Lung (tissue), 16 donors: ENCODE measurements around the gene SHANK2. TPM values are rescaled to one million over a fixed set of nuclear protein-coding genes. Genes with fewer than 3 reads are reported as not detected.

Experiments used
- ATAC-seq: fragments of 200-7000 bp; cut with Tn5 transposase; one replicate; pipeline ENCODE4 v1.9.1; 2020; ENCODE audit warnings: moderate number of reproducible peaks; ENCODE audit not compliant: insufficient read depth, low FRiP score
- DNase-seq, 3 donors: peaks; one replicate each; pipeline ENCODE4 v3.0.0-alpha.2; 2013 to 2017
- H3K27ac ChIP-seq, 2 donors: one replicate each; pipeline ENCODE4 v1.5.1; 2013; ENCODE audit warnings: mild to moderate bottlenecking in 2 of 2, moderate library complexity in 2 of 2, control low read depth in 1 of 2, inconsistent platforms in 1 of 2, low read depth in 1 of 2, low read length in 1 of 2
- H3K27me3 ChIP-seq, 3 donors: one replicate each; pipeline ENCODE4 v1.5.1; 2013; ENCODE audit warnings: low read length in 2 of 3; ENCODE audit not compliant: control insufficient read depth in 3 of 3, insufficient read depth in 3 of 3
- H3K36me3 ChIP-seq, 4 donors: one replicate each; pipeline ENCODE4 v1.5.1; 2013; ENCODE audit warnings: low read length in 4 of 4, mild to moderate bottlenecking in 1 of 4, moderate library complexity in 1 of 4; ENCODE audit not compliant: control insufficient read depth in 4 of 4, insufficient read depth in 4 of 4
- H3K4me1 ChIP-seq, 5 donors: one replicate each; pipeline ENCODE4 v1.5.1; 2013; ENCODE audit warnings: low read length in 5 of 5, mild to moderate bottlenecking in 2 of 5, moderate library complexity in 1 of 5; ENCODE audit not compliant: control insufficient read depth in 5 of 5, insufficient read depth in 5 of 5
- H3K4me3 ChIP-seq: one replicate; pipeline ENCODE4 v1.5.1; 2013; ENCODE audit warnings: mild to moderate bottlenecking, control low read depth, moderate library complexity
- H3K9ac ChIP-seq, 2 donors: one replicate each; pipeline ENCODE4 v1.5.1; 2013; ENCODE audit warnings: low read length in 2 of 2, control low read depth in 1 of 2; ENCODE audit not compliant: insufficient read depth in 1 of 2
- H3K9me3 ChIP-seq, 4 donors: one replicate each; pipeline ENCODE4 v1.5.1; 2013; ENCODE audit warnings: low read length in 3 of 4, mild to moderate bottlenecking in 1 of 4, moderate library complexity in 1 of 4; ENCODE audit not compliant: control insufficient read depth in 4 of 4, insufficient read depth in 3 of 4
- WGBS, 2 donors: extraction: QIAGEN DNeasy Blood & Tissue Kit; methylation state at CpG; one replicate each; pipeline ENCODE4 v1.1.7; 2013; 5-methylcytosine and 5-hydroxymethylcytosine counted together
- long read RNA-seq, 5 donors: transcript quantifications; one replicate each; lab custom pipeline, GENCODE V29; 2026
- polyA plus RNA-seq, 2 donors: library from polyadenylated mRNA; stranded (reverse); fragments of 200-250 nt; gene quantifications; one replicate each; pipeline ENCODE4 v1.2.1, GENCODE V29; 2013
- total RNA-seq, 2 donors: library from RNA; depleted of rRNA in 1 of 2; stranded (reverse); fragments of >200 nt in 1 of 2; gene quantifications; one replicate each; pipeline ENCODE4 v1.2.1, GENCODE V29; 2014 to 2021
- TF ChIP-seq, protein P1 (sequence below): IDR thresholded peaks from 2 replicates; pipeline ENCODE4 v1.5.1; 2012; ENCODE audit warnings: mild to moderate bottlenecking; ENCODE audit errors: control extremely low read depth, extremely low read depth
- donor health status: control.
- donor health status: control.
- donor health status: Bipolar disorder and iron deficiency.
- donor health status: healthy.
- donor health status: DM: yes; HTN: yes; CAD: no.

SHANK2 gene
- total RNA-seq (10 to 100 TPM; 42.7 to 55.4 TPM), polyA plus RNA-seq (1 to 10 TPM; 3.0 to 9.0 TPM)
- long read RNA-seq, donor 1, full-length matches to known transcripts: 13 of 21 reads
- long read RNA-seq, donor 1, partial matches to known transcripts: 8 of 21 reads
- long read RNA-seq, donor 1, other reads (novel, unspliced or antisense): 0 of 21 reads
- long read RNA-seq, donor 2, full-length matches to known transcripts: 5 of 5 reads
- long read RNA-seq, donor 2, partial matches to known transcripts: 0 of 5 reads
- long read RNA-seq, donor 2, other reads (novel, unspliced or antisense): 0 of 5 reads
- long read RNA-seq, donor 3, full-length matches to known transcripts: 18 of 18 reads
- long read RNA-seq, donor 3, partial matches to known transcripts: 0 of 18 reads
- long read RNA-seq, donor 3, other reads (novel, unspliced or antisense): 0 of 18 reads
- long read RNA-seq, donor 4, full-length matches to known transcripts: 8 of 8 reads
- long read RNA-seq, donor 4, partial matches to known transcripts: 0 of 8 reads
- long read RNA-seq, donor 4, other reads (novel, unspliced or antisense): 0 of 8 reads
- long read RNA-seq, donor 5, full-length matches to known transcripts: 15 of 15 reads
- long read RNA-seq, donor 5, partial matches to known transcripts: 0 of 15 reads
- long read RNA-seq, donor 5, other reads (novel, unspliced or antisense): 0 of 15 reads

DNA sequence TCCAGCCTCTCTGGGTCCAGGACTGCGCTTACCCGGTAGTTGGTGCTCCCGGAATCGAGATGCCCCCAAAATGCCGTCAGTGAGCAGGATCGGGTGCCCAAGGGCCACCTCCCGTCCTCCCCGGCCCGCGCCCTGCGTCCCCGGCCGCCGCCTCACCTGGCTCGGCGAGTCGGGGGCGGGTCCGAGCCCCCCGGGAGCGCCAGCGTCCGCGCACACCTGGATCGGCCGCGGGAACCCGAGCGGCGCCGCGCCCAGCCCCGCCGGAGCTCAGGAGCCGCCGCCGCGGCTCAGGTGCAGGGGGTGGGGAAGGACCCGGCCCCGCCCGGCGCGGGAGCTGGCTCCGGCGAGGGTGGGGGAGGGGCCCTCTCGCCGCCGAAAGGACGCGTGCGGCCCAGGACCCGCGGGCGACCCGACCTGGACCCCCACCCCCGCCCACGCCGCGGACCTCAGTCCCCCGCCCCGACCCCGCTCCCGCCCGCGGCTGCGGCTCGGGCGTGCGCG, at the start of gene SHANK2:
Gene SHANK2 (minus strand): TSS at position 309 of the 501 bp plus-strand sequence. CDS start 105,251 bp downstream, outside the sequence.
- H3K4me1 ChIP-seq: peaks cover 3 to 36% (median 12%) of the 10 kb centered on the region in 5 donors
- ATAC-seq (no peak), DNase-seq (peak in 1 of 3 donors; percentile 23)
- H3K36me3 ChIP-seq: no peaks in the 10 kb centered on the region
- peaks cover 0 to 27% (median 9%) of the 10 kb centered on the region in 3 donors for H3K27me3 ChIP-seq
- H3K9me3 ChIP-seq: no peaks in the 10 kb centered on the region
- H3K27ac ChIP-seq: peak within 1 kb of the TSS in 1 of 2 donors; percentile 90
- TF ChIP-seq, protein P1, sequence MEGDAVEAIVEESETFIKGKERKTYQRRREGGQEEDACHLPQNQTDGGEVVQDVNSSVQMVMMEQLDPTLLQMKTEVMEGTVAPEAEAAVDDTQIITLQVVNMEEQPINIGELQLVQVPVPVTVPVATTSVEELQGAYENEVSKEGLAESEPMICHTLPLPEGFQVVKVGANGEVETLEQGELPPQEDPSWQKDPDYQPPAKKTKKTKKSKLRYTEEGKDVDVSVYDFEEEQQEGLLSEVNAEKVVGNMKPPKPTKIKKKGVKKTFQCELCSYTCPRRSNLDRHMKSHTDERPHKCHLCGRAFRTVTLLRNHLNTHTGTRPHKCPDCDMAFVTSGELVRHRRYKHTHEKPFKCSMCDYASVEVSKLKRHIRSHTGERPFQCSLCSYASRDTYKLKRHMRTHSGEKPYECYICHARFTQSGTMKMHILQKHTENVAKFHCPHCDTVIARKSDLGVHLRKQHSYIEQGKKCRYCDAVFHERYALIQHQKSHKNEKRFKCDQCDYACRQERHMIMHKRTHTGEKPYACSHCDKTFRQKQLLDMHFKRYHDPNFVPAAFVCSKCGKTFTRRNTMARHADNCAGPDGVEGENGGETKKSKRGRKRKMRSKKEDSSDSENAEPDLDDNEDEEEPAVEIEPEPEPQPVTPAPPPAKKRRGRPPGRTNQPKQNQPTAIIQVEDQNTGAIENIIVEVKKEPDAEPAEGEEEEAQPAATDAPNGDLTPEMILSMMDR: no peak
- H3K9ac ChIP-seq: peak within 1 kb of the TSS; percentile 49 to 55
- H3K4me3 ChIP-seq: peak within 1 kb of the TSS; percentile 57
- 1 to 2% methylated on average over 29 to 70 of the region's 70 CpGs for WGBS, 2 donors

DNA sequence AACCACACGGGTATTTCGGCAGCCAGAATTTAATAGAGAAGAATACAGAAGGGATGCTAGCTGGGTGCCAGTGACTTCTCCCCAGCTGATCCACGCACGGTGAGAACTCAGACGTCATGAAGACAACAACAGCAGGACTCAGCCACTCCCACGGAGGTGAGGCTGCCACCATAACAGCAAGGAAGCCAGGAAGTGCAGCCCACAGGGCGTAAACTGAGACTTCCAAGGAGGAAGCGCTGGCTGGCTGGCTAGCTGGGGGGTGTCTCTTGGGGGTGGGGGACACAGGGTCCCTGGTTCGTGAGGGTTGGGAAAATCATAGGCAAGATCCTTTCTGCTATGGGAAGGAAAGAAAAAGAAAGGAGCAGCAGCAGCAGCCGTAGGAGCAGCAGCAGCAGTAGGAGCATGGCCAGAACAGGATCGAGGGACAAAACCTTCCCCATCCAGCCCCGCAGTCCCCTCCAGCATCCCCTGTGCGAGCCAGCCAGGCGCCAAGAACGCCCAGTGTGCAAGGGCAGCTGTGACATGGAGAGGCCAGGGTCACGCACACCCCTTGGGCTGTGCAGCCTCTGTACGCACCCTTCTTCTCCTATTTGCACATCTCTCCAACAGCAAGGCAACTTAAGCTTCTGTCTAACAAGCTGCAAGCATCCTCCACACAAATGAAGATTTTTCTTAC, 49.6 kb upstream of the SHANK2 start:
- Histone ChIP-seq H3K27me3 (no peaks in the 10 kb centered on the region), H3K4me3 (no peak overlapping the region), H3K36me3 (no peaks in the 10 kb centered on the region), H3K9ac (no peak overlapping the region), H3K4me1 (peaks cover 0 to 7% (median 1%) of the 10 kb centered on the region in 5 donors), H3K9me3 (no peaks in the 10 kb centered on the region), H3K27ac (no peak overlapping the region)
- ATAC-seq (no peak), DNase-seq (no peak)
- WGBS, 2 donors: 50 to 53% methylated on average over 17 of the region's 17 CpGs
- TF ChIP-seq, protein P1: no peak

DNA sequence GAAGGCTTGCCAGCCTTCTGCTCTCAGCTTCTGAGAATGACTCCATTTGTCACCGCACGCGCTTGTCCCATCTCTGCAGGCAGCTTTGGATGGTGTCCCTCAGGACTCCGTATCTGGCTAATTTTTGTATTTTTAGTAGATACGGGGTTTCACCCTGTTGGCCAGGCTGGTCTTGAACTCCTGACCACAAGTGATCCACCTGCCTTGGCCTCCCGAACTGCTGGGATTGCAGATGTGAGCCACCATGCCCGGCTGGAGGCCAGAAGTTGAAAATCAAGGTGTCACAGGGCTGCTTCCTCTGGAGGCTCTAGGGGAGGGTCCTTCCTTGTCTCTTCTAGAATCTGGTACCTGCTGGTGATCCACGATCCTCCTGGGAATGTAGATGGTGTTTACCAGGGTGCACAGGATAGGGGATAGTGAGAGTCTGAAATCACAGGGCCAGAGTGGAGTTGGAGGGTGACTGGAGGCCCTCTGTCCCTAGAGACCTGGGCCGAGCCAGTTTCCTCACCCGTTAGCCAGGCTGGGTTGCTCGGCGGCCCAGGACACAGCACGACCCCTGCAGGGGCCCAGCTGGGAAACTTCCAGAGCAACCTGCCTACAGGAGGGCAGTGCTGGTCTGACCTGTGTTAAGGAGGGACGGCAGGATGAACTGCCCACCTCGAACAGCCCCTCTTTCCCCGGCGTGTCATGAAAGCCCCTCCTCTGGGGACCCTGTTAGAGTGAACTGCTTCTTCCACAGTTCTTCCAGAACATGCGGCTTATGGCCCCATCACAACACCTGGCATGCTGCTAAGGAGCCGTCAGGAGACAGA, 48.9 kb upstream of the SHANK2 start:
- Histone ChIP-seq H3K27me3 (no peaks in the 10 kb centered on the region), H3K4me3 (no peak overlapping the region), H3K9ac (no peak overlapping the region), H3K36me3 (no peaks in the 10 kb centered on the region), H3K9me3 (no peaks in the 10 kb centered on the region), H3K27ac (no peak overlapping the region), H3K4me1 (peaks cover 0 to 5% (median 0%) of the 10 kb centered on the region in 5 donors)
- DNase-seq (no peak), ATAC-seq (no peak)
- TF ChIP-seq, protein P1: no peak
- 84 to 88% methylated on average over 19 of the region's 19 CpGs for WGBS, 2 donors
